ENCODE data around the gene GBA3.

GBA3 gene

GRCh38 chr4:22678940-22679854 lies 13.5 kb upstream of the GBA3 start:
- H2AFZ ChIP-seq (ENCODE audit: low read length) = no peak overlapping the region
- no CpG with 5 or more reads among the region's 3 CpGs for WGBS, 2 donors (ENCODE audit: extremely low coverage in 2 of 2, insufficient read length in 2 of 2, insufficient replicate concordance in 1 of 2)
- no peak for DNase-seq (ENCODE audit: low spot score)

GRCh38 chr4:22680065-22680642 lies 12.6 kb upstream of the GBA3 start:
- Histone ChIP-seq H2BK5ac (ENCODE audit: low read length) (no peak overlapping the region), H3K9ac (ENCODE audit: low read depth, low read length, poor library complexity) (no peak overlapping the region), H3K36me3 (replicated peaks in 1 of 2; ENCODE audit: control insufficient read depth in 2 of 2, insufficient read depth in 2 of 2, low read length in 2 of 2) (no peaks in the 10 kb centered on the region), H2BK15ac (ENCODE audit: low read length) (no peak overlapping the region), H2AK5ac (ENCODE audit: low read depth, low read length) (no peak overlapping the region), H3K9me3 (replicated peaks in 1 of 2; ENCODE audit: control insufficient read depth in 2 of 2, insufficient read depth in 1 of 2, low read depth in 1 of 2, low read length in 2 of 2) (no peaks in the 10 kb centered on the region), H3K14ac (ENCODE audit: low read length) (no peak overlapping the region), H2BK120ac (ENCODE audit: low read depth, low read length) (no peak overlapping the region), H4K91ac (ENCODE audit: low read depth, low read length, poor library complexity) (no peak overlapping the region), H3K18ac (ENCODE audit: low read length) (no peak overlapping the region), H3K4ac (ENCODE audit: low read length) (no peak overlapping the region), H3K4me2 (ENCODE audit: insufficient read depth, low read length, poor library complexity, severe bottlenecking) (no peak overlapping the region), H4K8ac (ENCODE audit: low read depth, low read length) (no peak overlapping the region), H3K4me3 (ENCODE audit: low read length in 2 of 2) (no peak overlapping the region), H2AFZ (ENCODE audit: low read length) (no peak overlapping the region), H2BK12ac (ENCODE audit: low read length) (no peak overlapping the region), H3K27me3 (ENCODE audit: control insufficient read depth in 3 of 3, insufficient read depth in 3 of 3, low read depth in 1 of 3, low read length in 3 of 3) (no peaks in the 10 kb centered on the region), H3K23ac (ENCODE audit: low read depth, low read length, poor library complexity) (no peak overlapping the region), H3K4me1 (ENCODE audit: control insufficient read depth in 2 of 2, insufficient read depth in 1 of 2, low read depth in 1 of 2, low read length in 2 of 2) (no peaks in the 10 kb centered on the region), H3K27ac (replicated peaks; ENCODE audit: low read length) (no peak overlapping the region), H3K79me1 (ENCODE audit: low read depth, low read length) (no peaks in the 10 kb centered on the region)
- no CpG with 5 or more reads among the region's 4 CpGs for WGBS, 2 donors (ENCODE audit: extremely low coverage in 2 of 2, insufficient read length in 2 of 2, insufficient replicate concordance in 1 of 2)
- DNase-seq (ENCODE audit: low spot score) = no peak

More at GRCh38 chr4:22678940-22679854, 13.5 kb upstream of the GBA3 start:
- H3K4me2 ChIP-seq (ENCODE audit: insufficient read depth, low read length, poor library complexity, severe bottlenecking) = no peak overlapping the region
- no peak overlapping the region for H3K23ac ChIP-seq (ENCODE audit: low read depth, low read length, poor library complexity)
- no peak overlapping the region for H3K9ac ChIP-seq (ENCODE audit: low read depth, low read length, poor library complexity)
- no peak overlapping the region for H3K4ac ChIP-seq (ENCODE audit: low read length)
- H3K18ac ChIP-seq (ENCODE audit: low read length) = no peak overlapping the region
- H4K91ac ChIP-seq (ENCODE audit: low read depth, low read length, poor library complexity) = no peak overlapping the region
- no peak overlapping the region for H3K27ac ChIP-seq (replicated peaks; ENCODE audit: low read length)
- no peaks in the 10 kb centered on the region for H3K9me3 ChIP-seq (replicated peaks in 1 of 2; ENCODE audit: control insufficient read depth in 2 of 2, insufficient read depth in 1 of 2, low read depth in 1 of 2, low read length in 2 of 2)
- H3K14ac ChIP-seq (ENCODE audit: low read length) = no peak overlapping the region
- no peak overlapping the region for H2AK5ac ChIP-seq (ENCODE audit: low read depth, low read length)
- H3K27me3 ChIP-seq (ENCODE audit: control insufficient read depth in 3 of 3, insufficient read depth in 3 of 3, low read depth in 1 of 3, low read length in 3 of 3) = no peaks in the 10 kb centered on the region
- H2BK12ac ChIP-seq (ENCODE audit: low read length) = no peak overlapping the region
- no peak overlapping the region for H4K8ac ChIP-seq (ENCODE audit: low read depth, low read length)
- H2BK15ac ChIP-seq (ENCODE audit: low read length) = no peak overlapping the region
- H3K36me3 ChIP-seq (replicated peaks in 1 of 2; ENCODE audit: control insufficient read depth in 2 of 2, insufficient read depth in 2 of 2, low read length in 2 of 2) = no peaks in the 10 kb centered on the region
- H2BK120ac ChIP-seq (ENCODE audit: low read depth, low read length) = no peak overlapping the region
- no peak overlapping the region for H2BK5ac ChIP-seq (ENCODE audit: low read length)
- no peaks in the 10 kb centered on the region for H3K4me1 ChIP-seq (ENCODE audit: control insufficient read depth in 2 of 2, insufficient read depth in 1 of 2, low read depth in 1 of 2, low read length in 2 of 2)
- no peak overlapping the region for H3K4me3 ChIP-seq (ENCODE audit: low read length in 2 of 2)
- no peaks in the 10 kb centered on the region for H3K79me1 ChIP-seq (ENCODE audit: low read depth, low read length)

DNA sequence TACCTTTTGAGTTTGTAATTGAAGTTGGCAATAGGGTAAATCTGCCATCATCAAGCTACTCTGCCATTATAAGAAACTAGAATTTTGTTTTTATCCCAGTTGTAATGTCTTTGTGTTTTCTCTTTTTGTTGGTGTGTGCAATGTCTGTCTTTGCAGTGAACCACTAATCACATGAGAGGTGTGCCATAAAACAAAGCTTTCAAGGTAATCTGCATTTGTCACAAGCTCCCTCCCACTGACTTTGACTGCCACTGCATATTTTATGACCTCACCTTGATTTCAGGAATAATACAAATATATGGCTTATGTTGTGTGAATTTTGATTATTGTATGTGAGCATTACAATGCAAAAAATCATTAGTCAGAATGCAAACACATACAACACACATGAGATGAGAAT lies 9.0 kb upstream of the GBA3 start:
- H2BK12ac ChIP-seq (ENCODE audit: low read length) = no peak overlapping the region
- H3K27me3 ChIP-seq (ENCODE audit: control insufficient read depth in 3 of 3, insufficient read depth in 3 of 3, low read depth in 1 of 3, low read length in 3 of 3) = no peaks in the 10 kb centered on the region
- H4K91ac ChIP-seq (ENCODE audit: low read depth, low read length, poor library complexity) = no peak overlapping the region
- H3K14ac ChIP-seq (ENCODE audit: low read length) = no peak overlapping the region
- H2AFZ ChIP-seq (ENCODE audit: low read length) = no peak overlapping the region
- no peak overlapping the region for H2BK5ac ChIP-seq (ENCODE audit: low read length)
- no peak for DNase-seq (ENCODE audit: low spot score)
- H2BK120ac ChIP-seq (ENCODE audit: low read depth, low read length) = no peak overlapping the region
- no peak overlapping the region for H3K4ac ChIP-seq (ENCODE audit: low read length)
- no peak overlapping the region for H2AK5ac ChIP-seq (ENCODE audit: low read depth, low read length)
- H3K79me1 ChIP-seq (ENCODE audit: low read depth, low read length) = no peaks in the 10 kb centered on the region
- H2BK15ac ChIP-seq (ENCODE audit: low read length) = no peak overlapping the region
- H3K4me2 ChIP-seq (ENCODE audit: insufficient read depth, low read length, poor library complexity, severe bottlenecking) = no peak overlapping the region
- H3K36me3 ChIP-seq (replicated peaks in 1 of 2; ENCODE audit: control insufficient read depth in 2 of 2, insufficient read depth in 2 of 2, low read length in 2 of 2) = no peaks in the 10 kb centered on the region
- H3K4me3 ChIP-seq (ENCODE audit: low read length in 2 of 2) = no peak overlapping the region
- no peak overlapping the region for H3K18ac ChIP-seq (ENCODE audit: low read length)
- no peak overlapping the region for H3K9ac ChIP-seq (ENCODE audit: low read depth, low read length, poor library complexity)
- H3K9me3 ChIP-seq (replicated peaks in 1 of 2; ENCODE audit: control insufficient read depth in 2 of 2, insufficient read depth in 1 of 2, low read depth in 1 of 2, low read length in 2 of 2) = no peaks in the 10 kb centered on the region
- no peak overlapping the region for H3K27ac ChIP-seq (replicated peaks; ENCODE audit: low read length)
- no peaks in the 10 kb centered on the region for H3K4me1 ChIP-seq (ENCODE audit: control insufficient read depth in 2 of 2, insufficient read depth in 1 of 2, low read depth in 1 of 2, low read length in 2 of 2)
- no peak overlapping the region for H3K23ac ChIP-seq (ENCODE audit: low read depth, low read length, poor library complexity)
- H4K8ac ChIP-seq (ENCODE audit: low read depth, low read length) = no peak overlapping the region

DNA sequence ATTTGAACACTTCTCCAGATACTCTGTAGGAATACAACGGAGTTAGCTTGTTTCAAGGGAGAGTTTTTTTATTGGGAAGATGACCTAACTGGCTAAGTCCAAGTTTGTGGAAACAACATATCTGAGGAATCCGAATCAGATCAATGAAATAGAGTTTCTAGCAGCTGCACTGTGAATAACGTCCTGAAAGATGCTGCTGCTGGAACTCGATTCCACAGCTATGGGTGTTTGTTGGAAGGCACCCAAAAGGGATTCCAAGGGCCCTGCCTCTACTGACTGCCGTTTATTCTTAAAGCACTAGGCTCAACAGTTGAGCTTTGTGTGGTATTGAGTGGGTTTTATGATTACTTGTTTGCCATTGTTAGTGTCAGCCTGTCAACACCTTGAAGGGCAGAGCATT lies 6.6 kb upstream of the GBA3 start:
- Histone ChIP-seq H3K36me3 (replicated peaks in 1 of 2; ENCODE audit: control insufficient read depth in 2 of 2, insufficient read depth in 2 of 2, low read length in 2 of 2) (no peaks in the 10 kb centered on the region), H2BK5ac (ENCODE audit: low read length) (no peak overlapping the region), H3K9me3 (replicated peaks in 1 of 2; ENCODE audit: control insufficient read depth in 2 of 2, insufficient read depth in 1 of 2, low read depth in 1 of 2, low read length in 2 of 2) (no peaks in the 10 kb centered on the region), H2BK120ac (ENCODE audit: low read depth, low read length) (no peak overlapping the region), H3K4ac (ENCODE audit: low read length) (no peak overlapping the region), H3K4me2 (ENCODE audit: insufficient read depth, low read length, poor library complexity, severe bottlenecking) (no peak overlapping the region), H3K79me1 (ENCODE audit: low read depth, low read length) (no peaks in the 10 kb centered on the region), H3K4me3 (ENCODE audit: low read length in 2 of 2) (no peak overlapping the region), H3K27ac (replicated peaks; ENCODE audit: low read length) (no peak overlapping the region), H4K91ac (ENCODE audit: low read depth, low read length, poor library complexity) (no peak overlapping the region), H2BK15ac (ENCODE audit: low read length) (no peak overlapping the region), H2AFZ (ENCODE audit: low read length) (no peak overlapping the region), H4K8ac (ENCODE audit: low read depth, low read length) (no peak overlapping the region), H3K23ac (ENCODE audit: low read depth, low read length, poor library complexity) (no peak overlapping the region), H3K4me1 (ENCODE audit: control insufficient read depth in 2 of 2, insufficient read depth in 1 of 2, low read depth in 1 of 2, low read length in 2 of 2) (no peaks in the 10 kb centered on the region), H2BK12ac (ENCODE audit: low read length) (no peak overlapping the region), H3K18ac (ENCODE audit: low read length) (no peak overlapping the region), H3K27me3 (ENCODE audit: control insufficient read depth in 3 of 3, insufficient read depth in 3 of 3, low read depth in 1 of 3, low read length in 3 of 3) (no peaks in the 10 kb centered on the region), H3K14ac (ENCODE audit: low read length) (no peak overlapping the region), H2AK5ac (ENCODE audit: low read depth, low read length) (no peak overlapping the region), H3K9ac (ENCODE audit: low read depth, low read length, poor library complexity) (no peak overlapping the region)
- WGBS, 2 donors (ENCODE audit: extremely low coverage in 2 of 2, insufficient read length in 2 of 2, insufficient replicate concordance in 1 of 2) = no CpG with 5 or more reads among the region's 5 CpGs
- DNase-seq (ENCODE audit: low spot score) = no peak

All from neuronal stem cell (in vitro differentiated cells).